ENCODE data around the gene MRPL55.

GRCh38 chr1:228122921-228123441 lies 13.9 kb upstream of the MRPL55 start:
- TF ChIP-seq TCF4 (CRISPR knock-in tag; IDR thresholded peaks at IDR 0.05; ENCODE audit: borderline replicate concordance): no peak
- no peak for TF ChIP-seq ZNF70 (CRISPR knock-in tag; IDR thresholded peaks at IDR 0.05)
- TF ChIP-seq SNAI2 (CRISPR knock-in tag; IDR thresholded peaks at IDR 0.05): no peak
- no peak for TF ChIP-seq ISL1 (CRISPR knock-in tag; IDR thresholded peaks at IDR 0.05)
- TF ChIP-seq RARB (CRISPR knock-in tag; IDR thresholded peaks at IDR 0.05): no peak

Data from SK-N-SH treated with all-trans-retinoic acid at 6 μM for 48 hours (cell line).